Right forelimb (tissue), 1 donor: ENCODE measurements around the gene DCDC2C.
"Not testable (repeated sequence)": the region's sequence is repeated elsewhere in the genome, so short reads cannot be mapped to it uniquely, and the experiment has no call there.

Experiments
- DNase-seq: peaks from one replicate; pipeline ENCODE4 v3.0.0-alpha.2; 2018

The DCDC2C gene

DNA sequence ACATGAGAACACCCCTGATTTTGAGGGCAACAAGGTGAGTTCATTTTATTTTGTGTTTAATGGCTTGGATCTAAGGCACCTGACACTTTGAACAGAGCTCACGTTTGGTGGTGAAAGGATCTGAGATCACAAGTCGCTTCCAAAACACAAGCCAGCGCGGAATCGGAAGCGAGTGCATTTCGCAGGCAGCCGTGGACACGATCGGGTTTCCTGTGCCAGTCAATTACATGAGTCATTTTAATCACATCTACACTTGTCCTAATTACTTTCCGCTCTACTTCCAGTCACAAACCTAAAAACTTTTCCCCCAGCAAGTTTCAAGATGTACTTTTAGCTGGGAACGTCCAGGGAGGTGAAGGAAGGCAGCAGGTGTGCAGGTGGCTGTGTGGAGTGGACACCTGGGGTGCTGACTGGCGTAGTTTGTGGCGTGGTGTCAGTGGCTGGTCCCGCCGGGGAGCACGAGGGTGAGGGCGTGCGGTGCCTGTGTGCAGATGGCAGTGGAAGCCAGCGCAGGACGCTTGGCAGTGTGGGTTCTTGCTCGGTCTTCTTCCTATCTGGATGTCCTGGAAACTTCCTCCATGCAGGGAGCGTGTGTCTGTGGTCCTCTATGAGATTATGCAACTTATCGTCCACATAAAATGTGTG is 75.6 kb downstream of the DCDC2C start:
- no peak for DNase-seq

DNA sequence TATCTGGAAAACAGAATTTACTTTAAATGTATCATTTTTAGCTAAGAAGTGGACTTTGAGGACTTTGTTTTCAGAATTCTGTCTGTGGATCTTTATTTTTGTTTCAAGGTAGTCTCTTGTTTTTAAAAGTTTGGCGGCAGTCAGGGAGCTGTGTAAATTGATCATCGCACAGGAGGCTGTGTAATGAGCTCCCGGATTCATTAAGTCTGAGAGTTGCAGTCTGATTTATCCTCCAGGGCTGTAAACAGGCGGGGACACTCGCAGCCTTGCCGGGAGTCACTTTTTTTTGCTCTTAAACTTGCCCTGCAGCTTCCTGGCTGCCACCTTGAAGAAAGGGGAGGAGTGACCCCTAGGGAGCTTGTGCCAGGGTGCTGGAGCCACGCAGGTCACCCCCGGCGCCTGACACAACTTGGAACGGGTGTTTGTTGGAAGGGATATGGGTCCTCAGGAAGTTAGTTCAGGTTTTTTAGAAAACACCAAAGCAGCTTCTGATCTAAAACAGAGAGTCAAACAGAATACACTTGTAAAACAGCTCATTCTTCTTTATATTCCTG is 76.2 kb downstream of the DCDC2C start:
- DNase-seq, result no peak

DNA sequence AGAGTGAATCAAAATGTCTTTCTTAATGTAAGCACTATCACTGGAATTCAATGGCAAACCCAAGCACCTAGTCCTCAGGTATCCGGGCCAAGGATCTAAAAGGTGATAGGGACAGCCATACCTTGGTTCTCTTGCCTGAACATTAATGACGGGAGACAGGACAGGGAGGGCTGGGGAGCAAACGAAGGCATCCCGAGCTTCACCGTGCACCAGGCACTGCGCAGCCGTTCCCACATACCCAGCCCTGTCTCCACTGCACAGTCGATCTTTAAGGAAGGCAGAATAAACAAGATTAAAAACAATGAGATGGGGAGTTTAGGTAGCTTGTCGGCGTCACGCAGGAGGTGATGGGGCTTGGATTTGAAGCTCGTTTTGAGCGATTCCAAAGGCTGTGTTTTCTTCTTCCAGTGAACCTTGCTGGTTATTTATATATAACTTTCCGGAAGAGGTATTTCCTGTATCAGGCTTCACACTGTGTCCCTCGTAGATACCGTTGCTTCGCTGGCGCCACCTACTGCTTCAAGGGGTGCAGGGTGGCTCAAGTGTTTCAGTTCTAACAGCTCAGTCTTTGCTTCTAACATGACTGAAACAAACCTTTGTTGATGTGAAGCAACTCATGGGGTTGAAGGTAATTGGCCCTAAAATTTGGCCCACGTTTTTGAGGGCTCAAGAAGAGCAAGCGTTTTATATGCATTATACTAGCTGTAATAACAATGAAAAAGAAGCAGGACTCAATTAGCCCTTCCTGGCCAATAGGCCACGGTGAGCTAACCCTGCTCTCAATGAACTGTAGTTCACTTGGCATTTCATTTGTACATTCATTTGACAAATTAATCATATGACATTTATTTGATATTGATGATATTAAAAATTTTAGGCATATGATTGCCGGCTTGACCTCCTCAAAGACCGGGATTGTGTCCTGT is 77.4 kb downstream of the DCDC2C start:
- peak; percentile 61 for DNase-seq

DNA sequence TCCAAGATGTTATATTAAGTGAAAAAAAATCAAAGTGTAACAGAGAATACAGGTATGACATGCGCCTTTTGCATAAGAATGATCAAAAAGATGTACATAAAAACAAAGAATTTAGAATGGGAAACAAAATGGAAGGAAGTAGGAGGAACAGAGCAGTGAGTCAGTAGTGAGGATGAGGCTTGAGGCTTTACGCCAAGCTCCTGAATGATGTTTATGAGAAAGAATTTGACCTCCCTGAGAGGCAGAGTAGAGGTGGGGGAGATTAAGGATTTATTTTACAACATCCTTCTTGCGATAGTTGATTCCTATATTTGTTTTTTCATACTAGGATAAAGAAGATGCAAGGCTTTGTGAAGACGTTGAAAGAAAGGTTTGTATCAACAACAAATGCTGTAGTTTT is 81.4 kb downstream of the DCDC2C start:
- no peak for DNase-seq

DNA sequence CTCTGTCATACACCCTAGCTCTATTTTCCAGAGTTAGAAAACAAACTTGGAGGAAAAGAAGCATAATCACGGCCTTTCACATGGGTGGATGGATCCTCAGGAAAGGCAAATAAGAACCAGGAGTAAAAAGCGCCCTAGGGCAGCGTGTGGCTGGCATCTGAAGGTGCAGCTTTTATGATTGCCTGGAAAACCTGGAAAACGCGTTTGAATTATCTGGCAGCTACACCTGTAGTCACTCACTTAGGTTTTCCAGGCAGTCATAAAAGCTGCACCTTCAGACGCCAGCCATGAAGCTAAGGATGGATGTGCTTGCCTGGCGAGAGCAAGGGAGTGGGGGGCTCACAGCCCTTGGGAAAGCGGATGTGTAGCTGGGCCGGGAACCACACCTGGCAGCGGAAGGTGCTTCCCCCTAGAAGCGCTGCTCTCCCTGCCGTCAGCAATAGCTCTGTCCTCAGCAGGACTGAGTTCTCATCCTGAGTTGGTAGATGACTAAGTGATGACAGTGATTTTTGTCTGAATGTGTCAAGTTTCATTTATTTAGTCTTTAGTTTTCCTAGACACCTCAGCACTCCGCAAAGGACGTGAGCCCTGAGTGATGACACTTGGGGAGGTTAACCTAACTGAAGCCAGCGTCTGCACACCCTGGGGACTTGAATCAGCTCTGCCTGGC is 82.0 kb downstream of the DCDC2C start:
- no peak for DNase-seq

DNA sequence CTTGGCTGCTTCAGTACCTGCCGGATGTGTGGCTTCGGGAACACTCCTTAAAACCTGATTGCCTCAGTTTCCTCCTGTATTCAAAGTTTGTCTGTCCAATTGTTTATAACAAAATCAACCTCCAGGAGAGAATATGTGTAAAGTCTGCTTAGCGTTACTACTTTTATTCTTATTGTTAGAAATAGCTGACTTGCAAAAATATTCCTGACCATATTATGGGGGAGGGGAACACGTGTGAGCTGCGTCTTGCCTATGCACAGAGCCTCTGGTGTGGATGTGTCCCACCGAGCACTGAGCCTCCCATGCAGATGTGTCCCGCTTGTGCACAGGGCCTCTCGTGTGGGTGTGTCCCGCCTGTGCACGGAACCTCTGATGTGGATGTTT is 82.5 kb downstream of the DCDC2C start:
- DNase-seq, result no peak

DNA sequence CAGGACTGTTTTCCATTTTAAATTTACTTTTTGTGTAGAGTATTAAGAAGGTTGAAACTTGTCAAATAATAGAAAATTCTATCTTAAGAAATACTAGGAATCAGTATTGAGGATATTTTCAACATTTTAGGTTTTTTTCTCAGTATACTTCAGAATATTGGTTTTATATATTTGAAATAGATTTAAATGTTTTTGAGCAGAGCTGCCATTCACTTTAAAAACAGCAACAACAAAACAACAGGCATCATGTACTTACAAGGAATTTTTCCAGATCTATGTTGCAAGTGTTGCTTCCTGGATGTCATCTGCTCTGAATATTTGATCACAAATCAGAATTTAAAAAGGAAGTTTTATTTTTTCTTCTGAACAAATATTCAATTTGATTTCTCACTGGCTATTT is 84.4 kb downstream of the DCDC2C start:
- DNase-seq, result no peak

DNA sequence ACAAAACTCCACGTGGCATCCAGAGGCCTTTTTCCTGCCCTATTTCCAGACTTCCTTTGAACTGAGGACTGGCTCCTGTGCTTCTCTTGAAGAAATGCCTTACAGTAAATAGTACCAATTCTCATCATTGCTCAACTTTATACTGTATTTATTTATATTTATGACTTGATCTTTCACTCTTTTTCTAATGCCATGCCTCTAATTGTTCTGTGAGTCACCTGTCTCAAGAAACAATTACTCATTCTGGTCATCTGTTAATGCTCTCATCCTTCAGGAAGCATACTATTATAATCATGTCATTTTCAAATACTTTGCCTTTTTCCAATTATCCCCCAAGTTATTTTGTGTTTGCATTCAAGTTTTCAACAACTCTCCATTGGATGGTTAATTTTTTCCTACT is 85.9 kb downstream of the DCDC2C start:
- no peak for DNase-seq

DNA sequence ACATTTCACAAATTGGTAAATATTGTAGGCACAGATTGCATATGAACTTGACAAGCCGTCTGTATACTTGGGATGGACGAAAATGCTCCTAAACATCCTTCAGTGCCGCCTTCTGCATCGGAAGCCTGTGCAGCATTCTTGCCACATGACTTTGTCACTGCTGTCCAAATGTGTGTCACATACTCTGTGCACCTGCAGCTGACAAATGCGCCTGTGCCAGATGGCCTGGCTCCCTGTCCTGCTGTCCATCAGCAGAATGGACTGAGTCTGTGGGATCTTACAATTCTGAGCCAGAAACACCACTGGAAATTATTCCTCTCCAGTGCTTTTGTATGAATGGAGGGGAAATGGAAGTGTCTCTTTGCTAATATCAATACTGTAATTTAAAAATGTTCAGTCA is 89.9 kb downstream of the DCDC2C start:
- no peak for DNase-seq

DNA sequence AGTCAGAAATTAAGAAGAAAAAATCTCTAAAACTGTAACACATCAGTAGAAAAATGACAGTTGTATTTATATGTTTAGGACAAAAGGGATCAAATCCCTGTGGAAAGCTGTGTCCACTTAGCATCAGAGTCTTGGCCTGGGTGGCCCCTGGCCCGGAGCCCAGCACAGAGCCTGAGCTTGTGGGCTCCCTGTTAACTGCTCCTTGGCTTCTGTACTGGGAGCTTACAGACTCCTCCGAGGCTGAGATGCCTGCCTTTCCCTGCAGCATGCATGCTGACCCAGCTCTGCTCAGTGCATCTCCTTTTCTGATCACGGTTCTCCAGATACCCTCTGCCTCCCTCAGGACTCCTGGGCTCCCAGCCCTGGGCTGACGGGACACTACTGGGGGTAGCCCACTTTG is 98.1 kb downstream of the DCDC2C start:
- no peak for DNase-seq

DNA sequence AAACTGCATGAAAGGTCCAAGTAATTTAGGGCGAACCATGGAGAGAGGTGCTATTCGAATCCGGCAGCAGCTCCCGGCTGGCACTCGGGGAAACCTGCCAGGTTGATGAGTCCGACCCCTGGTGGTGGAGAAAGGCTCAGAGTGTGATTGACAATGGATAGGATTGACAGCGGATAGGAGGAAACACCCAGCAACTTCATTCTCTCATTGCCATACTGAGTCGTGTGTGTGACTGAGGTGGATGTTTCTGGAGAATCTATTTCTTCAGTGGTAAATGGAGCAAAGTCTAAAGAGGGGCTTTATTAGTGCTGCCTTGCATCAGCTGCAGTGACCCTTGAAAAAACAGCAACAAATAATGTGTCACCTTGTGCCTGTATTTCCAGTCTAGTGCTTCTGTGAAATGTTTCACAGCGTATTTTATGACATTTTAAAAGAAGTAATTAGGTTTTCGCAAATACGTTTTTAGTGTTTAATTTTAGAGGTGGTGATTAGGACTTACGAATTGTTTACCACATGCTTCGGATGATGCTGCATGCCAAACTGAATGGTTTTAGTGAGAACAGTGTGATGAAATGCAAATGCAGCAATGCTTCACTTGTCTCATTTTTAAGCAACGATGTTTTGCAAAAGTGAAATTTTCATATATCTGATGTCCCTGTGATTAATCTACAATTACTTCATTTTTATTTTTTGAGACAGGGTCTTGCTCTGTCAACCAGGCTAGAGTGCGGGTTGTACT is 102.0 kb downstream of the DCDC2C start:
- DNase-seq, result peak; percentile 46

DNA sequence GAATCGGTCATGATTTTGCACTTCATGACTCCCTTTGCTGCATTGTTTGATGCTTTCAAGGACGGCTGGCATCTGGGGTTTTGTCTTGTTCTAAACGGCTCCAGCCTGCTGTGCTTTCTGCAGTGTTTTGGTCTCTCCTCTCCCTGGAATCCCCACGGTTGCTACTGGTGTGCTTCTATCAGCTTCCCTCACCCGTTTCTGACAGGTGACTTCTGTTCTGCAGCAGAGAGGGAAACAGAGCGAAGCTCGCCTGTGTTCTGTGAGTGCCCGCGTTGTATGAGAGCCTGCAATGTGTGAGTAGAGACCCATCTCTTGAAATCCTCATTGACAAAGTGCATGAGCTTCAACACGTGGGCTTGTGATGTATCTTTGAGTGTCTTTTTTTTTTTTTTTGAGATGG is 102.8 kb downstream of the DCDC2C start:
- DNase-seq, result no peak

DNA sequence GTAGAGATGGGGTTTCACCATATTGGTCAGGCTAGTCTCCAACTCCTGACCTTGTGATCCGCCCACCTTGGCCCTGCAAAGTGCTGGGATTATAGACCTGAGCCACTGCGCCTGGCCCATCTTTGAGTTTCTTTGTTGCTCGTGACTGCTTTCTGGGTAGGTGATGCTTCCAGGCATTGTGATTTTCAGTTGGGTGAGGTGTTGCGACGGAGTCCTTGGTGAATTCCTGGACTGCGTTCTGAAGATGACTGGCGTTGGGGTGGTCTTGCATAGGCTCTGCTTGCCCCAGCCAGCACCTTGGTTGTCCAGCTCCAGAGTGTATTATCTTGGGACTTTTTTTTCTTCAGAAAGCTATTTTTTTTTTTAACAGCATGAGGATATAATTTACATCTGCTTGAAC is 103.4 kb downstream of the DCDC2C start:
- no peak for DNase-seq

DNA sequence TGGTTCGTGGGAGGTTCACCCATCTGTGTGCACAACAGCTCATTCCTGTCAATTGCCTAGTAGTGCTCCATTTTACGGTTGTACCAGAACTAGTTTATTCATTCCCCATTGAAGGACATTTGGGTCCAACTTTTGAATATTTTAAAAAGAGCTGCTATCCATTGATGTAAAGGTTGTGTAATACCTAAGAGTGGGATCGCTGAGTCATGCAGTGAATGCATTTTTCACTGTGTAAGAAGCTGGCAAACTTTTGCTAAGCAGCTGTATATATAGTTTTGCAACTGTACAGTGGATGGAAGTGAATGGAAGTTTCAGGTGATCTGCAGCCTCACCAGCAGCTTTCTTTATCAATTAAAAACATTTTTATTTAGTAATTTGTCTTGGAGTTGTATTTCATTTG is 104.5 kb downstream of the DCDC2C start:
- no peak for DNase-seq

DNA sequence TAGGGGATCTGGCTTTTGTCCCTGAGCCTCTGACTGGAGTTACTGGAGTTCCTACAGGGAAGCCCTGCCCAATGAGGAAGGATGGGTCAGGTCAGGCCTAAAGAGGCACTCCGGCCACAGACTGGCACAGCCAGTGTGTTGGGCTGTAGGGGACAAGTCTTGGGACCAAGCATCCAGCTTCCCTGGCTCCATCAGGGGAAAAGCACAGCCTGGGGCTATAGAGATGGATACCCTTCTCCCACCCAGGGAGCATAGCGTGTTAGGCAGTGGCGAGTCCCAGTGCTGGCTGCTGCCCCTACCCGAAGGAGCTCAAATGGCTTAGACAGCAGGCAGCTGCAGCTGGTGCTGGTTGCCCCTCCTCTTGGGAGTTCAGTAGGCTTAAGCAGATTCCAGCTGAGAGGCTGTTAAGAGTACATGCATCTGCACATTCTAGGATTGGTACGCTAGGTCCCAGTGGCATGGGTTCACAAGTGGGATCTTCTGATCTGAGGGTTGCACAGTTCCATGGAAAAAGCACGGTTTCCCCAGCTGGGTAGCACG is 111.4 kb downstream of the DCDC2C start:
- DNase-seq, result no peak

DNA sequence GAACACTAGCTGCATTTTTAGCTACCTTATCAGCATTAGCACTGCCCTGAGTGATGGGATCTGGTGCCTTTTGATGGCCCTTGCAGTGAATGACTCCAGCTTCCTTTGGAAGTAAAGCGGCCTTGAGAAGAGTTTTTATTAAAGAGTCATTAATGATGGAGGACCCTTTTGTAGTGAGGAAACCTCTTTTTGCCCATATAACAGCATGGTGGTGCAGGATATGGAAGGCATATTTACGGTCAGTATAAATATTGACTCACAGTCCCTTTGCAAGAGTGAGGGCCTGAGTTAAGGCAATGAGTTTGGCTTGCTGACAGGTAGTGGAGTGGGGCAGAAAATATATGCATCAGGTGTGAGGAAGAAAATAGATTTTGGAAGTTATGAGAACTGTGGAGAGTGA is 113.8 kb downstream of the DCDC2C start:
- not testable (repeated sequence) for DNase-seq

DNA sequence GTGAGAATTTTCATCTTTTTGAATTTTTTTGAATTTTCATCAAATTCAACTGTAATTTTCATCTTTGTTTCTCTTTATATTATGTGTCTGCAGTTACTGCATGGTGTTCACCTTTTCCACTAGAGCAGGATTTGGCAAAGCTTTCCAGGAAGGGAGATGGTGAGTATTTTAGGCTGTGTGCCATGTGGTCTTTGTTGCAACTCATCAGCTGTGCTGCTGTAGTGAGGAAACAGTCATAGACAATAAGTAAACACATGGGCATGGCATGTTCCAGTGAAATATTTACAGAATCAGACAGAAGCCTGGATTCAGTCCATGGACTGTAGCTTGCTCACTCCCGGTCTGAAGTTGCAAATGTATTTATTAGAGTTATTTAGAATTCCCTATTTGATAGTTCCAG is 120.4 kb downstream of the DCDC2C start:
- DNase-seq, result no peak

DNA sequence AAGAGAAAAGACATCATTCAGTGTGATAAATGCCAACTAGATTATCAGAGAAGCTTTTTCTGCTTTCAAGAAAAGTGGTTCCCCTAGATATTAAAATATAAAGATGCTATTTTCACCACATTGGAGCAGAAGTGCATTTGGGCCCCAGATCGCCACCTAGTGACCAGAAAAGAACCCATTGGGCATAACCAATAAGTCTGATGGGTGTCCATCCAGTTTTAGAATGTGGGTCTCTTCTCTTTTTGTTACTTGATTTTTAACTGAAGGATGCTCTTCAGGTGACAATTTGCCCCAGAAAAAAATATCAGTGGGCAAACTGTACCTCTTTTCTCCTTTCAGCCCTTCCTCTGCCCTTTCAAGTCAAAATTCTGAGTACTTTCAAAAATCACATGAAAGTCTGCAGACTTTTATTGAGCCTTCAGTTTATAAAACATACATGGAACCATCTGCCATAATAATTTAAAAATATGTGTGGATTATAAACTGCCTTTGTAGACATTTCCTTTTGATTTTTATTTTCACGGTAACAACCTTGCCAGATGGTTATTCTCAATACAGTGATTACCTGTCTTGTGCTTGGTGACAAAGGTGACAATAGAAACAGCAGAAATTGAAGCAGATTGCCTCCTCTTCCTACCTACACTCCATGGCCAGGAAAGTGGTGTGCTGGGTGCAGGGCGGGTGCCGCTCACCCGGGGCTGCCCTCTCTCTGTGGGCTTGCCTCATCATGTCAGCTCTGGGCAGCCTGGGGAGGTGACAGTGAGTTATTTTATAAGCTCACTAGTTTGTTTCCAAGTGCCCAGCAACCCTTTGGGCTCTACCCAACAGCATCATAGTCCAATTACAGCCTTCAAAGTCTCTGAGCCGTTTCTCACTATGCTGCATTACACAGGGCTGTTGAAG is 124.5 kb downstream of the DCDC2C start:
- DNase-seq, result no peak

DNA sequence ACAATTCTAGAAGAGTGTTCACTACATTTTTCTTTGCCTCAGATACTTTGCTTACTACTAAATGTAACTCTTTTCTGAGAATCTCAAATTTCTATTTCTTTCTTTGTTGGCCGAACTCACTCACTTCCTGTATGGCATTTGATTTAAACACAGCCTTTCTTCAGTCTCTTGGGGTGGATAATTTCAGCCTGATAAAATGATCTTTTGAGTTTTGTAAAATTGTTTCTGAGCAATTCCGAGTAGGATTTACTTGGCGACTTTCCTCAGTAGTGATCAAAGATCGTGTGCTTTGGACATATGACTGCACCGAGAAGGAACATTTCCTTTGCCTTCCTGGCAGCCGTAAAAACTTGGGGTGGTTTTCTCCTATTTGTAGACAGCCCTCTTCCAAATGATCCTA is 127.4 kb downstream of the DCDC2C start:
- no peak for DNase-seq

DNA sequence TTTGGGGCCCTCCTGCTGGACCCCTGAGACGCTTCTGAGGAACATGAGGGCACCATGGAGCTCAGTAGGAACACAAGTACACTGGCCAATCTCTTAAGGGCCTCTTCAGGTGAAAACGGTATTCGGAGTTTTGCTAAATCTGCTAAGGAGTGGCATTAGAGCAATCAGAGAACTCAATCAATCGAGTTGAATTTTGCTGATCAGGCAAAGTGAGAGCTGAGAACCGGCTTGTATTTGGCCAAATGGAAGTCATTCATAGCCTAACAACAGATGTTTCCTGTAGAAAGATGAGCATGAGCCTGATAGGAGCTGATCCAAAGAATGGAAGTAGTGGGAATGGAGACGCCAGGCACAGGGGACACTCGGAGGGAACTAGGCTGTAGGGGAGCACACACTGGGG is 133.7 kb downstream of the DCDC2C start:
- no peak for DNase-seq

DNA sequence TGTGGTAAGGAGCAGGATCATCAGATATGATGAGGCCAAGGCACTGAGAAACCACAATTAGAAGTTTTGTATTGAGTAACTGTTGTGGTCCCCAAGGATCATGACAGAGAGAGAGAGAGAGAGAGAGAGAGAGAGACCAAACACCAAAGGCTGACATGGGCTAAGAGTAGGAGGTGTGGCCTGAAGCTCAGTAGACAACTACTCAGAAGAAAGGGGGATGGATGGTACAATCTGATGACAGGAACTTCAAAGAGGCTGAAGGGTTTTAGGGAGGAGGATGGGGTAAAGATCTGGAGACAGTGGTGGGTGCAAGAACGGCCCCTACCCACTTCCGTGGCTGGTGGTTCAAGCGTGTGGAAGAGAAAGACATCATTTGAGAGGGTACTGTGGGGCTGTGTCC is 135.0 kb downstream of the DCDC2C start:
- DNase-seq, result no peak

DNA sequence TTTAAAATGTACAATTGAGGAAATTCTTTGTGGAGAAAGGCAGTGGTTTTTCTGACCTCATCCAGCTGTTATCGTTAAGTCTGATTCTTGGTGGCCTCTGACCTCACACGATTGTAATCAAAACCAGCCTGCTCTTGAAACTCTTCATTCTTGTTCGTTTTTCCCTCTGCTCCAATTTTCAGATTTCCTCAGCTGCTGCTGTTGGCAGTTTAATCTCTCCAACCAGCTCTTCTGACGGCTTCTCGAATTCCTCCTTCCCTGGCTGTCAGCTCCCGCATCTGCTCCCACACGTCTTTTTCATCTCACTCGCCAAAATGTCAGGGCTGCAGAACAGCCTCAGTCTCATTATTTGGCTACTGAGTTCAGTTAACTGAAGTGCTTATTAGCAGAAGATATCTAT is 136.1 kb downstream of the DCDC2C start:
- peak; percentile 62 for DNase-seq
